Sigmoid colon (tissue), 7 donors: Measurements from ENCODE around the gene CAT. TPM values are rescaled to one million over a fixed set of nuclear protein-coding genes. Genes with fewer than 3 reads are reported as not detected.

Source experiments
- DNase-seq: peaks from one replicate; pipeline ENCODE4 v3.0.0-alpha.2; 2019
- H3K27ac ChIP-seq, 4 donors: fragments of 200-600 bp; sonication (generic); one replicate each; pipeline ENCODE4 v1.5.1; 2016 to 2019; ENCODE audit warnings: mild to moderate bottlenecking in 1 of 4
- H3K27me3 ChIP-seq, 3 donors: fragments of 200-600 bp; sonication (generic); one replicate each; pipeline ENCODE4 v1.5.1; 2019; ENCODE audit warnings: mild to moderate bottlenecking in 1 of 3
- H3K36me3 ChIP-seq, 4 donors: fragments of 200-600 bp; sonication (generic); one replicate each; pipeline ENCODE4 v1.5.1; 2016 to 2019
- H3K4me1 ChIP-seq, 4 donors: fragments of 200-600 bp; sonication (generic); one replicate each; pipeline ENCODE4 v1.5.1; 2017 to 2019
- H3K4me3 ChIP-seq, 4 donors: fragments of 200-600 bp; sonication (generic); one replicate each; pipeline ENCODE4 v1.5.1; 2017 to 2019; ENCODE audit warnings: mild to moderate bottlenecking in 2 of 4, moderate library complexity in 1 of 4
- H3K9me3 ChIP-seq, 4 donors: fragments of 200-600 bp in 3 of 4; sonication (generic) in 3 of 4; one replicate each; pipeline versions ENCODE4 v1.5.1 to v1.6.1; 2013 to 2019
- CTCF ChIP-seq, 4 experiments: fragments of 450-650 bp in 3 of 4; fragments of 200-600 bp in 1 of 4; IDR thresholded peaks; one replicate each; pipeline ENCODE4 v1.5.1; 2016 to 2019; ENCODE audit warnings: antibody characterized with exemption in 4 of 4, mild to moderate bottlenecking in 3 of 4, moderate library complexity in 2 of 4
- EP300 ChIP-seq, 4 donors: sonication (generic); formaldehyde crosslinking; IDR thresholded peaks; one replicate each; pipeline ENCODE4 v1.6.1; 2017; ENCODE audit warnings: antibody characterized with exemption in 4 of 4
- POLR2A ChIP-seq, 2 donors: fragments of 450-650 bp; IDR thresholded peaks; one replicate each; pipeline ENCODE4 v1.6.1; 2016; ENCODE audit warnings: antibody characterized with exemption in 2 of 2, mild to moderate bottlenecking in 2 of 2, moderate library complexity in 2 of 2
- POLR2AphosphoS5 ChIP-seq, 4 donors: sonication (generic); formaldehyde crosslinking; IDR thresholded peaks; one replicate each; pipeline ENCODE4 v1.6.1; 2017; ENCODE audit warnings: antibody characterized with exemption in 4 of 4
- WGBS, 2 donors: extraction: QIAGEN DNeasy Blood & Tissue Kit; methylation state at CpG; one replicate each; pipeline ENCODE4 v1.1.7; 2013; 5-methylcytosine and 5-hydroxymethylcytosine counted together
- intact Hi-C: fragments of 100-400 bp; cut with DNase I; formaldehyde crosslinking; loops from one replicate; pipeline ENCODE4 v1.15.1; 2023
- polyA plus RNA-seq, 3 donors: library from polyadenylated mRNA; stranded (reverse); fragments of 200-250 nt; gene quantifications; one replicate each; pipeline ENCODE4 v1.2.3, GENCODE V29; 2013
- total RNA-seq, 4 donors: library from RNA; depleted of rRNA; stranded (reverse); fragments of >200 nt; gene quantifications; one replicate each; pipeline ENCODE4 v1.1.0, GENCODE V29; 2016
- donor health status: healthy with polysubstance abuse.
- donor health status: Bipolar disorder and iron deficiency.
- donor health status: healthy.

CAT gene
- total and polyA plus RNA-seq, 7 donors: 64.1 to 164 (median 87.5) TPM

GRCh38 chr11:34447044-34447443 is 8.3 kb downstream of the CAT start:
- no peaks in the 10 kb centered on the region for H3K27me3 ChIP-seq
- no peak for DNase-seq
- H3K27ac ChIP-seq: no peak overlapping the region
- peaks cover 0 to 24% (median 2%) of the 10 kb centered on the region in 4 donors for H3K4me1 ChIP-seq
- intact Hi-C loops: loop anchor here (10.0 kb wide), 1 partner anchor 342 kb away; the partner anchor contains the start of gene NAT10
- H3K9me3 ChIP-seq: no peaks in the 10 kb centered on the region
- H3K4me3 ChIP-seq: no peak overlapping the region
- TF ChIP-seq POLR2A (IDR thresholded peaks at IDR 0.05) (no peak), EP300 (IDR thresholded peaks at IDR 0.05) (no peak), POLR2AphosphoS5 (IDR thresholded peaks at IDR 0.05) (no peak), CTCF (IDR thresholded peaks at IDR 0.05) (no peak)
- H3K36me3 ChIP-seq: peaks cover 5 to 29% (median 18%) of the 10 kb centered on the region in 4 donors

- intact Hi-C loops: loop anchor here (10.0 kb wide), 1 partner anchor 344 kb away; the partner anchor contains the start of gene NAT10
- Histone ChIP-seq H3K4me1 (peaks cover 0 to 24% (median 2%) of the 10 kb centered on the region in 4 donors), H3K36me3 (peaks cover 9 to 43% (median 24%) of the 10 kb centered on the region in 4 donors), H3K4me3 (no peak overlapping the region), H3K9me3 (no peaks in the 10 kb centered on the region), H3K27ac (no peak overlapping the region), H3K27me3 (no peaks in the 10 kb centered on the region)
- no peak for TF ChIP-seq POLR2A (IDR thresholded peaks at IDR 0.05)
- no peak for TF ChIP-seq POLR2AphosphoS5 (IDR thresholded peaks at IDR 0.05)
- TF ChIP-seq CTCF (IDR thresholded peaks at IDR 0.05): no peak
- TF ChIP-seq EP300 (IDR thresholded peaks at IDR 0.05): no peak
- no peak for DNase-seq
- WGBS, 2 donors: 87 to 93% methylated on average over 11 of the region's 11 CpGs
Measured at GRCh38 chr11:34448223-34448994, 9.7 kb downstream of the CAT start.

- intact Hi-C loops: loop anchor here (10.0 kb wide), 1 partner anchor 344 kb away; the partner anchor contains the start of gene NAT10
- H3K4me3 ChIP-seq: no peak overlapping the region
- 32 to 57% methylated on average over 3 of the region's 3 CpGs for WGBS, 2 donors
- no peak overlapping the region for H3K27ac ChIP-seq
- H3K4me1 ChIP-seq: peaks cover 0 to 21% (median 2%) of the 10 kb centered on the region in 4 donors
- H3K27me3 ChIP-seq: no peaks in the 10 kb centered on the region
- H3K36me3 ChIP-seq: peaks cover 14 to 49% (median 29%) of the 10 kb centered on the region in 4 donors
- no peak for DNase-seq
- TF ChIP-seq EP300 (IDR thresholded peaks at IDR 0.05) (no peak), POLR2A (IDR thresholded peaks at IDR 0.05) (no peak), POLR2AphosphoS5 (IDR thresholded peaks at IDR 0.05) (no peak), CTCF (IDR thresholded peaks at IDR 0.05) (no peak)
- no peaks in the 10 kb centered on the region for H3K9me3 ChIP-seq
Measured at GRCh38 chr11:34449013-34449412, 10.3 kb downstream of the CAT start.

GRCh38 chr11:34451053-34451452 is 12.3 kb downstream of the CAT start:
- H3K4me3 ChIP-seq: no peak overlapping the region
- H3K36me3 ChIP-seq: peaks cover 22 to 69% (median 40%) of the 10 kb centered on the region in 4 donors
- H3K27me3 ChIP-seq: no peaks in the 10 kb centered on the region
- H3K27ac ChIP-seq: no peak overlapping the region
- 94 to 97% methylated on average over 3 of the region's 3 CpGs for WGBS, 2 donors
- TF ChIP-seq POLR2A (IDR thresholded peaks at IDR 0.05) (no peak), POLR2AphosphoS5 (IDR thresholded peaks at IDR 0.05) (no peak), EP300 (IDR thresholded peaks at IDR 0.05) (no peak), CTCF (IDR thresholded peaks at IDR 0.05) (no peak)
- intact Hi-C loops: no loop called here
- no peaks in the 10 kb centered on the region for H3K9me3 ChIP-seq
- DNase-seq: no peak
- H3K4me1 ChIP-seq: peaks cover 0 to 9% (median 2%) of the 10 kb centered on the region in 4 donors
